ENCODE results near the gene ERICH2. TPM values are rescaled to one million over a fixed set of nuclear protein-coding genes. Genes with fewer than 3 reads are reported as not detected.

ERICH2 gene
- total and polyA plus RNA-seq, 2 of the 13 experiments (the other 11 are each of a cell fraction or from before 2014, with no cell fraction given): not detected

- TF ChIP-seq RFX5 (IDR thresholded peaks at IDR 0.05; ENCODE audit: low read depth, low read length) (no peak), BRD4 (CRISPR knock-in tag; IDR thresholded peaks at IDR 0.05) (no peak), ZNF576 (CRISPR knock-in tag; IDR thresholded peaks at IDR 0.05) (no peak), ZNF746 (CRISPR knock-in tag; IDR thresholded peaks at IDR 0.05) (no peak), SP1 (IDR thresholded peaks at IDR 0.05) (no peak), SP1 (CRISPR knock-in tag; IDR thresholded peaks at IDR 0.05) (peak; percentile 13; the same call in 1 of the 2 replicates), FOXP4 (CRISPR knock-in tag; IDR thresholded peaks at IDR 0.05) (peak; percentile 78), CERS6 (CRISPR knock-in tag; IDR thresholded peaks at IDR 0.05) (no peak), NFE2 (CRISPR knock-in tag; IDR thresholded peaks at IDR 0.05) (no peak), ISX (CRISPR knock-in tag; conservative IDR thresholded peaks at IDR 0.05) (no peak), BRCA1 (CRISPR knock-in tag; IDR thresholded peaks at IDR 0.05) (no peak), EP300 (IDR thresholded peaks at IDR 0.05; ENCODE audit: low read depth in 2 of 2, low read length in 2 of 2) (peak; percentile 74 to 93; a peak in 2 of 4 replicates), EP300 (CRISPR knock-in tag; IDR thresholded peaks at IDR 0.05; ENCODE audit: borderline replicate concordance) (peak; percentile 53; the same call in 1 of the 2 replicates), ARNT2 (CRISPR knock-in tag; IDR thresholded peaks at IDR 0.05; ENCODE audit: low read depth) (no peak), ZNF30 (CRISPR knock-in tag; IDR thresholded peaks at IDR 0.05) (no peak), ZFAT (CRISPR knock-in tag; conservative IDR thresholded peaks at IDR 0.05) (no peak), EHMT2 (IDR thresholded peaks at IDR 0.05; ENCODE audit: borderline replicate concordance, low read depth, low read length) (peak; percentile 58; the same call in 1 of the 2 replicates), GRHL1 (CRISPR knock-in tag; conservative IDR thresholded peaks at IDR 0.05) (no peak), KDM4B (CRISPR knock-in tag; IDR thresholded peaks at IDR 0.05) (no peak), HIC2 (CRISPR knock-in tag; IDR thresholded peaks at IDR 0.05; ENCODE audit: low read depth) (no peak), PREB (CRISPR knock-in tag; IDR thresholded peaks at IDR 0.05) (no peak)
These were observed 25.8 kb upstream of the ERICH2 start (continued) for GRCh38 chr2:170744248-170745002.
